MCF 10A (cell line): ENCODE measurements around the gene MS4A12. TPM values are rescaled to one million over a fixed set of nuclear protein-coding genes. Genes with fewer than 3 reads are reported as not detected.
A peak's percentile ranks its signal among the peaks of the same experiment; 100 is the strongest.
"Not testable (repeated sequence)": the region's sequence is repeated elsewhere in the genome, so short reads cannot be mapped to it uniquely, and the experiment has no call there.

Experiments used
- Bru-seq: library from RNA; stranded (reverse); fragments of 400-500 nt; gene quantifications from one replicate; lab custom pipeline; 2021; lab: Mats Ljungman, UMichigan
- BruChase-seq, 2 experiments: library from RNA; stranded (reverse); fragments of 400-500 nt; gene quantifications; one replicate each; lab custom pipeline; 2021; lab: Mats Ljungman, UMichigan
- BruUV-seq: library from RNA; stranded (reverse); fragments of 400-500 nt; replicated peaks from 2 replicates; lab custom pipeline; 2021; lab: Mats Ljungman, UMichigan
- CTCF ChIA-PET: fragments of 300-600 bp; sonication (Branson Sonifier 250); formaldehyde crosslinking; extraction: SDS; loops from one replicate; lab custom pipeline; 2021; ENCODE audit warnings: antibody characterized with exemption, inconsistent platforms; lab: Yijun Ruan, JAX
- POLR2A ChIA-PET: fragments of 300-600, 350-650 bp; sonication (Branson Sonifier 250); formaldehyde crosslinking; extraction: SDS; loops from one replicate; lab custom pipeline; 2020; ENCODE audit warnings: antibody characterized with exemption, inconsistent platforms; lab: Yijun Ruan, JAX
- DNase-seq: peaks from one replicate; pipeline ENCODE4 v3.0.0-alpha.2; 2018; ENCODE audit not compliant: unreplicated experiment
- H3K27ac Mint-ChIP-seq: one replicate; pipeline ENCODE4 v1.8.0; 2022; ENCODE audit warnings: mild to moderate bottlenecking, low read depth, mixed read lengths; ENCODE audit not compliant: unreplicated experiment
- H3K27me3 Mint-ChIP-seq: one replicate; pipeline ENCODE4 v1.8.0; 2022; ENCODE audit warnings: mixed read lengths; ENCODE audit not compliant: insufficient read depth, unreplicated experiment
- H3K36me3 Mint-ChIP-seq: one replicate; pipeline ENCODE4 v1.8.0; 2022; ENCODE audit warnings: mild to moderate bottlenecking, moderate library complexity, mixed read lengths; ENCODE audit not compliant: insufficient read depth, unreplicated experiment
- H3K4me1 Mint-ChIP-seq: one replicate; pipeline ENCODE4 v1.8.0; 2022; ENCODE audit warnings: mixed read lengths; ENCODE audit not compliant: insufficient read depth, unreplicated experiment
- H3K4me3 Mint-ChIP-seq: one replicate; pipeline ENCODE4 v1.8.0; 2022; ENCODE audit warnings: mild to moderate bottlenecking, moderate library complexity, mixed read lengths; ENCODE audit not compliant: unreplicated experiment
- H3K9me3 Mint-ChIP-seq: one replicate; pipeline ENCODE4 v1.8.0; 2022; ENCODE audit warnings: mixed read lengths; ENCODE audit not compliant: unreplicated experiment
- intact Hi-C: fragments of 100-400 bp; cut with micrococcal nuclease; formaldehyde crosslinking; loops from 2 replicates; pipeline ENCODE4 v1.14.1; 2022
- long read RNA-seq: library from polyadenylated mRNA; stranded (forward); transcript quantifications from one replicate; pipeline ENCODE4 v2.0.0, GENCODE V29; 2022
- total RNA-seq: library from RNA; stranded (reverse); gene quantifications from 2 replicates; pipeline ENCODE4 v1.2.3, GENCODE V29; 2022
- TF ChIP-seq, protein P1 (sequence below): fragments of 200-600 bp; IDR thresholded peaks from one replicate; pipeline ENCODE4 v1.8.0; 2022; ENCODE audit warnings: antibody characterized with exemption, mild to moderate bottlenecking; ENCODE audit not compliant: unreplicated experiment

Gene MS4A12, protein sequence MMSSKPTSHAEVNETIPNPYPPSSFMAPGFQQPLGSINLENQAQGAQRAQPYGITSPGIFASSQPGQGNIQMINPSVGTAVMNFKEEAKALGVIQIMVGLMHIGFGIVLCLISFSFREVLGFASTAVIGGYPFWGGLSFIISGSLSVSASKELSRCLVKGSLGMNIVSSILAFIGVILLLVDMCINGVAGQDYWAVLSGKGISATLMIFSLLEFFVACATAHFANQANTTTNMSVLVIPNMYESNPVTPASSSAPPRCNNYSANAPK
- total RNA-seq (not detected in 2 replicates), Bru-seq, nascent RNA (not detected), BruChase-seq, experiment 1, labeled RNA remaining after a 6-hour chase (not detected), BruChase-seq, experiment 2, labeled RNA remaining after a 2-hour chase (not detected)
- long read RNA-seq, result 0 reads

DNA sequence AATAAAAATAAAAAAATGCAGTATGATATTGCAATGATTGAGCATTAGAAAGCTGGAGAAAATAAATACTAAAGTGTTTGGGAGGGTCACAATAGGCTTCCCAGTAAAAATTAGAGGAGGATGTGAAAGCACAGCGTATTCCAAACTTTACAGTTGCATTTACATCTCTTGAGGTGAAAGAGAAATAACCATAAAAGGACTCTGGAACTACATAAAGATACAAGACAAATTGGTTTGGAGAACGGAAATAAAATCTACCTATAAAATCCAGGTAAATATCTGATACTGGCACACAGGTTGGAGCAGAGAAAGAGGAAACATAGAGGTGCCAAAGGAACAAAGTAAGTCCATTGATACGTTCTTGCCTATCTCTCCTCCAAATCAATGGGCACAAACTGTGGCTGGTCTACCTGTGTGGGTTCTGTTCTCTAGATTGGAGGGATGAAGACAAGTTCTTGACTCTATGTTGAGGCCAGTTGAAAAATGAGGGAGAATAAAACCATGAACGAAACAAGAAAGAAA lies at the start of gene MS4A12:
Gene MS4A12, plus strand, starts transcription at position 291 of the 522 bp plus-strand sequence. CDS start 4,541 bp downstream, outside the sequence.
- intact Hi-C loops, result no loop called here
- Mint-ChIP-seq H3K27ac (no peak within 1 kb of the TSS), H3K36me3 (no peaks in the 10 kb centered on the region), H3K4me1 (no peaks in the 10 kb centered on the region), H3K27me3 (peaks cover 11% of the 10 kb centered on the region), H3K9me3 (no peaks in the 10 kb centered on the region), H3K4me3 (no peak within 1 kb of the TSS)
- ChIA-PET CTCF (interaction anchor here (0.7 kb wide), 1 partner anchor 14 kb away, joined by 3 read pairs; no protein-coding TSS in a partner anchor), POLR2A (no interaction called here)
- DNase-seq, result no peak
- no TSS peak for BruUV-seq
- TF ChIP-seq, protein P1, sequence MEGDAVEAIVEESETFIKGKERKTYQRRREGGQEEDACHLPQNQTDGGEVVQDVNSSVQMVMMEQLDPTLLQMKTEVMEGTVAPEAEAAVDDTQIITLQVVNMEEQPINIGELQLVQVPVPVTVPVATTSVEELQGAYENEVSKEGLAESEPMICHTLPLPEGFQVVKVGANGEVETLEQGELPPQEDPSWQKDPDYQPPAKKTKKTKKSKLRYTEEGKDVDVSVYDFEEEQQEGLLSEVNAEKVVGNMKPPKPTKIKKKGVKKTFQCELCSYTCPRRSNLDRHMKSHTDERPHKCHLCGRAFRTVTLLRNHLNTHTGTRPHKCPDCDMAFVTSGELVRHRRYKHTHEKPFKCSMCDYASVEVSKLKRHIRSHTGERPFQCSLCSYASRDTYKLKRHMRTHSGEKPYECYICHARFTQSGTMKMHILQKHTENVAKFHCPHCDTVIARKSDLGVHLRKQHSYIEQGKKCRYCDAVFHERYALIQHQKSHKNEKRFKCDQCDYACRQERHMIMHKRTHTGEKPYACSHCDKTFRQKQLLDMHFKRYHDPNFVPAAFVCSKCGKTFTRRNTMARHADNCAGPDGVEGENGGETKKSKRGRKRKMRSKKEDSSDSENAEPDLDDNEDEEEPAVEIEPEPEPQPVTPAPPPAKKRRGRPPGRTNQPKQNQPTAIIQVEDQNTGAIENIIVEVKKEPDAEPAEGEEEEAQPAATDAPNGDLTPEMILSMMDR, result no peak

DNA sequence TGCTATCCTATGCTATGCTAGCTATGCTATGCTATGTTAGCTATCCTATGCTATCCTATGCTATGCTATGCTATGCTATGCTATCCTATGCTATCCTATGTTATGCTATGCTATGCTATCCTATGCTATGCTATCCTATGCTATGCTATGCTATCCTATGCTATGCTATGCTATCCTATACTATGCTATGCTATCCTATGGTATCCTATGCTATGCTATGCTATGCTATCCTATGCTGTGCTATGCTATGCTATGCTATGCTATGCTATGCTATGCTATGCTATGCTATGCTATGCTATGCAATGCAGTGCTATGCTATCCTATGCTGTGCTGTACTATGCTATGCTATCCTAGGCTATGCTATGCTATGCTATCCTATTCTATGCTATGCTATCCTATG lies 45.5 kb upstream of the MS4A12 start:
- POLR2A ChIA-PET, result no interaction called here
- H3K36me3 Mint-ChIP-seq, result no peaks in the 10 kb centered on the region
- TF ChIP-seq, protein P1, result no peak

DNA sequence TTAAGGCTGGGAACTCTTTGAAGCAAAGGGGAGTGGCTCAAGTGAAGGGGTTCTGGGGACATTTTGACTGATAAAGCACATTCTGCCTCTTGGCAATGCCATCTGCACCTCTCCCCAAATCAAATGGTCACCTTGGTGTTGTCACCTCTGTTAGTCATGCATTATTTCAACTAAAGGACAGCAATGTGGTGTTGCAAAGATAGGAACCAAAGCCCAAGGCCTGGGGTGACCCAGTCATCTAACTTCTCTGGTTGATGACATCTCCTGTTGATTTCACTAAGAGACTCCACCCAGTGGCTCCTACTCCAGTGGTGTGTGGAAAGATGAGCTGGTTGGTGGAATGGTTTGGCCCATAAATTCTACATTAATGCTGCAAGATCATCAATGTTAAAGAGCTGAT lies 44.7 kb upstream of the MS4A12 start:
- Mint-ChIP-seq H3K27me3 (no peaks in the 10 kb centered on the region), H3K36me3 (no peaks in the 10 kb centered on the region), H3K27ac (no peak overlapping the region), H3K9me3 (no peaks in the 10 kb centered on the region), H3K4me3 (no peak overlapping the region), H3K4me1 (no peaks in the 10 kb centered on the region)
- TF ChIP-seq, protein P1, result no peak
- BruUV-seq, result no TSS peak
- POLR2A ChIA-PET, result no interaction called here
- DNase-seq, result no peak
- intact Hi-C loops, result no loop called here
- CTCF ChIA-PET, result no interaction called here

More for the DNA sequence above, 45.5 kb upstream of the MS4A12 start:
- no TSS peak for BruUV-seq
- intact Hi-C loops, result no loop called here
- no peak overlapping the region for H3K27ac Mint-ChIP-seq
- H3K27me3 Mint-ChIP-seq, result no peaks in the 10 kb centered on the region
- CTCF ChIA-PET, result no interaction called here
- no peaks in the 10 kb centered on the region for H3K4me1 Mint-ChIP-seq
- peak overlapping the region; percentile 30 for H3K4me3 Mint-ChIP-seq
- H3K9me3 Mint-ChIP-seq, result no peaks in the 10 kb centered on the region
- DNase-seq, result no peak

DNA sequence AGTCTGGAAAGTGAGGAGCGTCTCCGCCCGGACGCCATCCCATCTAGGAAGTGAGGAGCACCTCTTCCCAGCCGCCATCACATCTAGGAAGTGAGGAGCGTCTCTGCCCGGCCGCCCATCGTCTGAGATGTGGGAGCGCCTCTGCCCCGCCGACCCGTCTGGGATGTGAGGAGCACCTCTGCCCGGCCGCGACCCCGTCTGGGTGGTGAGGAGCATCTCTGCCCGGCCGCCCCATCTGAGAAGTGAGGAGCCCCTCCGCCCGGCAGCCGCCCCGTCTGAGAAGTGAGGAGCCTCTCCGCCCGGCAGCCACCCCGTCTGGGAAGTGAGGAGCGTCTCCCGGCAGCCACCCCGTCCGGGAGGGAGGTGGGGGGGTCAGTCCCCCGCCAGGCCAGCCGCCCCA lies 41.4 kb upstream of the MS4A12 start:
- H3K27me3 Mint-ChIP-seq, H3K4me1 Mint-ChIP-seq, DNase-seq, intact Hi-C loops, H3K36me3 Mint-ChIP-seq, H3K27ac Mint-ChIP-seq, H3K4me3 Mint-ChIP-seq, CTCF ChIA-PET, H3K9me3 Mint-ChIP-seq, BruUV-seq: not testable (repeated sequence)
- POLR2A ChIA-PET, result interaction anchor here (0.6 kb wide), 1 partner anchor 78 kb away, joined by 3 read pairs; no protein-coding TSS in a partner anchor
